Measurements from ENCODE around the gene MAST4. TPM values are rescaled to one million over a fixed set of nuclear protein-coding genes. Genes with fewer than 3 reads are reported as not detected.

MAST4 gene
- total and polyA plus RNA-seq, 2 of the 13 experiments (the other 11 are each of a cell fraction or from before 2014, with no cell fraction given) = 3.4 to 3.7 TPM

- TF ChIP-seq SIX1 (CRISPR knock-in tag; IDR thresholded peaks at IDR 0.05; ENCODE audit: borderline replicate concordance) (no peak), ZSCAN25 (CRISPR knock-in tag; IDR thresholded peaks at IDR 0.05) (no peak), E2F2 (CRISPR knock-in tag; IDR thresholded peaks at IDR 0.05; ENCODE audit: borderline replicate concordance) (no peak), ZNF160 (CRISPR knock-in tag; IDR thresholded peaks at IDR 0.05) (no peak), GATAD1 (CRISPR knock-in tag; IDR thresholded peaks at IDR 0.05) (no peak), ZNF564 (CRISPR knock-in tag; IDR thresholded peaks at IDR 0.05) (no peak), MXD4 (CRISPR knock-in tag; IDR thresholded peaks at IDR 0.05) (no peak), ARHGAP35 (CRISPR knock-in tag; IDR thresholded peaks at IDR 0.05; ENCODE audit: borderline replicate concordance) (no peak), FOXK2 (IDR thresholded peaks at IDR 0.05) (0 out of 2 replicates have a peak, but pooled peaks have one; percentile 26), LRRFIP1 (CRISPR knock-in tag; conservative IDR thresholded peaks at IDR 0.05) (no peak), ELF3 (CRISPR knock-in tag; IDR thresholded peaks at IDR 0.05) (0 out of 2 replicates have a peak, but pooled peaks have one; percentile 18), HCFC1 (IDR thresholded peaks at IDR 0.05; ENCODE audit: low read depth, low read length) (no peak), ZNF282 (IDR thresholded peaks at IDR 0.05; ENCODE audit: partially characterized antibody) (no peak), ERF (CRISPR knock-in tag; IDR thresholded peaks at IDR 0.05) (0 out of 2 replicates have a peak, but pooled peaks have one; percentile 47), SRSF4 (IDR thresholded peaks at IDR 0.05; ENCODE audit: low read depth, low read length, poor library complexity, severe bottlenecking) (no peak), TFDP2 (CRISPR knock-in tag; IDR thresholded peaks at IDR 0.05) (peak; percentile 62; the same call in 1 of the 2 replicates), MAFG (CRISPR knock-in tag; IDR thresholded peaks at IDR 0.05) (no peak), ZBTB25 (CRISPR knock-in tag; IDR thresholded peaks at IDR 0.05) (no peak), ZNF331 (CRISPR knock-in tag; IDR thresholded peaks at IDR 0.05) (no peak), ZNF766 (CRISPR knock-in tag; IDR thresholded peaks at IDR 0.05; ENCODE audit: borderline replicate concordance) (0 out of 2 replicates have a peak, but pooled peaks have one; percentile 5), SP140L (CRISPR knock-in tag; IDR thresholded peaks at IDR 0.05; ENCODE audit: borderline replicate concordance) (no peak), THAP7 (CRISPR knock-in tag; IDR thresholded peaks at IDR 0.05) (no peak), ZNF670 (CRISPR knock-in tag; IDR thresholded peaks at IDR 0.05; ENCODE audit: borderline replicate concordance) (no peak), GATA4 (IDR thresholded peaks at IDR 0.05; ENCODE audit: borderline replicate concordance, low read depth) (no peak), KLF6 (CRISPR knock-in tag; IDR thresholded peaks at IDR 0.05) (no peak)
These were observed 407.9 kb downstream of the MAST4 start (continued) for GRCh38 chr5:67003935-67004729.

Data from HepG2 (cell line).